Activated CD4-positive, CD25-positive, alpha-beta regulatory T cell treated with anti-CD3 and anti-CD28 coated beads, Interleukin-2, amount 50 U/mL, for 24 hours (primary cell): ENCODE data around the gene PXMP4.

ENCODE experiments used
- ATAC-seq, 2 donors: fragments of 150-1000 bp; cut with Tn5 transposase; one replicate each; pipeline ENCODE4 v1.10.0; 2021; ENCODE audit warnings: mild to moderate bottlenecking in 1 of 2, moderate library complexity in 1 of 2

Gene PXMP4

GRCh38 chr20:33667676-33668465 lies 52.2 kb downstream of the PXMP4 start:
- ATAC-seq, result peak; percentile 53 to 58

DNA sequence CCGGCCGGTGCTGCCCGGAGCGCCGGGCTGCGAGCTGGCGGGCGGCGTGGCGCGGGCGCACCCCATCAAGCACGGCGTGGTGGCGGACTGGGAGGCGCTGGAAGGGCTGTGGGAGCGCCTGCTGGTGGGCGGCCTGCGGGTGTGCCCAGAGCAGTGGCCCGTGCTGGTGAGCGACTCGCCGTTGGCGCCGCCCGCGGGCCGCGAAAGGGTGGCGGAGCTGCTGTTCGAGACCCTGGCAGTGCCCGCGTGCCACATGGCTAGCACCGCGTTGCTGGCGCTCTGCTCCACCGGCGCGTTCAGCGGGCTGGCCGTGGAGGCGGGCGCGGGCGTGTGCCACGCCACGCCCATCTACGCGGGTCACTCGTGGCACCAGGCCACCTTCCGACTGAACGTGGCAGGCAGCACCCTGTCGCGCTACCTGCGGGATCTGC lies 52.9 kb downstream of the PXMP4 start:
- peak; percentile 12 to 30 for ATAC-seq

DNA sequence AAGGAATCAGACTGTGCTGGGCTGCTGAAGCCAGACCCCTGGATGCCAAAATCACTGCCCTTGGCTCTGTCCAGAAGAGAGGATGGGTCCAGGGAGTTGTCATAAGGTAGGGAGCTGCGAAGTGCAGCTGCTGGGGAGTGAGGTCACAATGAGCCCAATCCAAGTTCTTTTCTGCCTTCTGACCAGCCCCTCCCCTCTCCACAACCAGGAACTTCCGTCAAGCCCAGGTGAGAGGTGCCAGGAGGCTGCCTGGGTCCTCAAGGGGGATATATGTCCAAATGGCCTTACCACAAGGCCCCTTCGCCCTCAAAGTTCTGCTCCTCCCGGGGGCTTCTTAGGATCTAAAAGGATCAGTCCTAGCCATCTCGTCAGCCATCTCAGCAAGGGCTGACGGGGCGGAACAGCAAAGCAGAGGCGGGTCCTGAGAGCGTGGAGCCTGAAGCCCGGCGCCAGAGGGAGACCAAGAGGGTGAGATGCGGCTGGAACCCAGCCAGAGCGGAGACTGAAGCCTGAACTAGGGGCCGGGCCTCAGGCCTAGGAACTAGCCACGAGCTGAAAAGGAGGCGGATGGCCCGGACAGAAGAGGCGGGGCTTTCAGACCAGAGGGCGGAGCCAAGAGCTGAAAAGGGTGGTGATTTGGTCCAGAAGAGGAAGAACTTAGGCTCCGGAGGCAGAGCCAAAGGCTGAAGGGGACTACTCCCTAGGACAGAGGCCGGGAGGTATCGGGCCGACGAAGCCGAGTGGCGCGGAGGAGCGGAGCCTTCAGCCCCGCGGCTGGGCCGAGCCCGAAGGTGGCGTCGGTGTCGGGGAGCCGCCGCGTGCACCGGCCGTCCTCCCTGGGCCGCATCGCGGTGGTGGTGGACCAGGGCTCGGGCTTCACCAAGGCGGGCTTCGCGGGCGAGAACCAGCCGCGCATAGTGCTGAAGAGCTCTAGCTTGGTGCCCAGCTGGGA lies 53.5 kb downstream of the PXMP4 start, which contains the start of gene ACTL10:
Gene ACTL10, plus strand, starts transcription at position 651 of the 952 bp plus-strand sequence. CDS start 555 bp downstream, outside the sequence.
- ATAC-seq, result peak; percentile 51 to 52

DNA sequence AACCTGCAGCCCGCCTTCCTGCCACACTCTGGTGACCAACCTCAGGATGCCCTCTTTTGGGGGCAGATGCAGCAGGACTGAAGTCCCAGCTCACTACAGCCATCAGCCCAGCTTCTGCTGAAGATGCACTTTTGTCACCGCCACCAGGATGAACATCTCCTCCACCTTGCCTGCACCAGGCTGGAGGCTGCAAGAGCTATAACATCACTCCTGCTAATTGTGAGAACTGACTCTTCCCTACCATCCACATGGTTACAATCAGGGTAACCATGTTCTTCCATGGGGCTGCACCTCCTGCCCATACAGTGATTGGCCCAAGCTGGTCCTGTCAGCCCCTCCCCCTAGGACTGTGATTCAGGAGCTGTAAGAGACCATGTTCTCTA lies 55.4 kb downstream of the PXMP4 start:
- no peak for ATAC-seq

- ATAC-seq, result no peak
Measured at GRCh38 chr20:33664085-33664761, 55.9 kb downstream of the PXMP4 start.

DNA sequence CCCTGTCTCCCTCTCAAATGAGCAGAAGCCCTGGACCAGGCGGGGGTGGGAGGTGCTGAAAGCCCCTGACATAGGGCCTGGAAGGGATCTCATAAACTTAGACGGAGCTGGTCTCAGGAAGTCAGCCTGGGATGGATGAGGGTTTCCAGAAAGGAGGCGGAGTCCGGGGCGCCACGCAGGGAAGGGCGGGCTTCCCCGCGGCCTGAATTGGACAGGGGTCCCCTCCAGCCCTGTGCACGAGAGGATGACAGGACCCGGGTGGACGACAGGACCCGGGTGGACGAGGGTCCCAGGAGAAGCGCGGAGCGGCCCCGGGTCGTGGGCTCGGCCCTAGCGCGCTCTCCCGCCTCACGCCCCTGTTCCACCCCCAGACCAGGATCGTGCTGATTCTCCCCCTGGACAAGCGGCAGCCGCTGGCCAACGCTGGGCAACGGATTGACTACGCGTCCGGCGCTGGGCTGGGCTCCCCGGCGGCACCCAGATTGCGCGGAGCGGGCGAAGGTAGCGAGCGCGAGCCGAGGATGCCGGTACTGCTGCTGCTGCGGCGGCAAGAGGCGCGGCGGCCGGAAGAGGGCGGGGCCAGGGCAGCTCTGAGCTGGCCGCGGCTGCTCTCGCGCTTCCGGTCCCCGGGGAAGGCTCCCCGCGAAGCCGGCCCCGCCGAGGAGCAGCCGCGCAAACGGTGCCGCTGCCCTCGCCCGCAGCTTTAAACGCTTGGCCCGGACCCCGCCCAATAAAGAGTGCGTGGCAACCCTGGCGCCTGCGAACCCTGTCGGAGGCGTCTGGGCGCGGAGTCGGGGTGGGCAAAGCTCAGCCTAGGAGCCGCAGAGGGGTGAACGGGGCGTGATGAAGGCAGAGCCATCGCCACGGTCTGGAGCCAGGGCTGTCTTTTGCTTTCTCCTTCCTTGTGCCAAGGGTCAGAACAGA lies 56.7 kb downstream of the PXMP4 start:
- peak; percentile 69 to 73 for ATAC-seq

DNA sequence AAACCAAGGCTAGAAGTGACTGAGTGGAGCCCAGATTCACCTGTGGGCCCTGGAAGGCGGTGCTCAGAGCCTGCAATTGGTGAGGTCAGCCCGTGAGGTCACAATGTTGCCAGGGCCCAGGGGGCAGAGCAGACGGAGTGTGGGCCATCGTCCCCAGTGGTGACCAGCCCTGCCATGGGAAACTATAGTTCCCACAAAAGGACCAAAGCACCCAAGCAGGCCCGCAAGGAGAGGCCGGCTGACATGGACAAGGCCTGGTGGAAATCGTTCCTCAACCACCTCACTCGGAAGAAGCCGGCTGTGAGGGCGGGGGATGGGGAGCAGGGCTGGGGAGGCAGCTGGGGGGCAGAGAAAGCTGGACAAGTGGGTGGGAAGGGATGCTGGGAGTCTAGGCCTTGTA lies 57.9 kb downstream of the PXMP4 start, which contains the start of gene C20orf144:
Gene C20orf144, plus strand, starts transcription at position 156 of the 400 bp plus-strand sequence. Its CDS starts 19 bp downstream, at position 175.
- ATAC-seq, result no peak

DNA sequence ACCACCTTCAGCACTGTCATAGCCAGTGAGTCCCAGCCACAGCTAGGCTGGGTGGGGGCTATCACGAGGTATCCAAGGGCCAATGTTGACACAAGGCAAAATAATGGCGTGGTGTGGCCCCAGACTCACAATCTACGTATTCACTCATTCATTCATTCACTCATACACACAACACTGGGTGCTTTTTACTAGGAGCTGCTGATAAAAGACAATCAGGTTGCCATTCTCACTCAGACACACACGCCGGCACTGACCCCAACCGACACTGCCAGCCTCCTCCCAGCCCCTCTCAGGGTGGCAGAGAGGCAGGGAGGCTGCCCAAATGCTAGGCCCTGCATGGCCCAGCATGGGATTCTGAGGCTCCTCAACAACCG lies 59.4 kb downstream of the PXMP4 start:
- no peak for ATAC-seq

- ATAC-seq, result no peak
Measured at GRCh38 chr20:33660035-33660684, 60.0 kb downstream of the PXMP4 start.

- no peak for ATAC-seq
Measured at GRCh38 chr20:33659341-33660034, 60.6 kb downstream of the PXMP4 start.

GRCh38 chr20:33658929-33659328 lies 61.2 kb downstream of the PXMP4 start:
- no peak for ATAC-seq

DNA sequence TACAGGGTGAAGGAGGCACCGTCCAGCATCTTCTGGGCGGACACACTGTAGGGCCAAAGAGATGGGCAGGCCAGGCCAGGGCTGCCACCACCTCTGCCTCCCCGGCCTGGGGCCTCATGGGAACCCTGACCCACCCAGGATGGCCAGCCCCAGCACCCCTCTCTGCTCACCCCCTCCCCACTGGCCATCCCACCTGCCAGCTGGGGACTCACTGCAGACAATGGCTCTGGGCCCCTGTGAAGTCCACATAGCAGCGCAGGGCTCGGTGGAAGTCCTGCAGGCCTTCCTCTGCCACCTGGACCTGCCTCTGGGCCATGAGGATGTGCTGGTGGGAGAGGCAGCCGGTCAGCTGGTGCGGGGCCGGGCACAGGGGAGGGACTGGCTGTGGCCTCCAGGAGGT lies 61.6 kb downstream of the PXMP4 start:
- ATAC-seq, result no peak

DNA sequence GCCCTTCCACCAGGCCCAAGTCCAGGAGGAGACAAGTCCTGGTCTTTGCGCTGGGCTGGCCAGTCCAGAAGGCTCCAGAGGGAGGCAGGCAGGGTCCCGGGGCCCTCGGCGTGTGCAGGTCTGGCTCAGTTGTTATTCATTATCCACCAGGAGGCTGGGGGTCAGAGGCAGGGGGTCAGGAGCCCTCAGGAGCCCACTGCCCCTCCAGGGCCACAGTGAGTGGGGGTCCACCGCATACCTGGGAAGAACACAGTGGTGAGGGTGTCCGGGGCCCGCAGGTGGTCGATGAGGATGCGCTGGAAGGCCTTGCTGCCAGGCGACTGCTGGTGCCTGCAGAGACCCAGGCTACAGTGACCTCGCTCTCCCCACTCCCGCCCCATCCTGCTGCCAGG lies 62.4 kb downstream of the PXMP4 start:
- ATAC-seq, result no peak

GRCh38 chr20:33656783-33657703 lies 63.1 kb downstream of the PXMP4 start:
- no peak for ATAC-seq

DNA sequence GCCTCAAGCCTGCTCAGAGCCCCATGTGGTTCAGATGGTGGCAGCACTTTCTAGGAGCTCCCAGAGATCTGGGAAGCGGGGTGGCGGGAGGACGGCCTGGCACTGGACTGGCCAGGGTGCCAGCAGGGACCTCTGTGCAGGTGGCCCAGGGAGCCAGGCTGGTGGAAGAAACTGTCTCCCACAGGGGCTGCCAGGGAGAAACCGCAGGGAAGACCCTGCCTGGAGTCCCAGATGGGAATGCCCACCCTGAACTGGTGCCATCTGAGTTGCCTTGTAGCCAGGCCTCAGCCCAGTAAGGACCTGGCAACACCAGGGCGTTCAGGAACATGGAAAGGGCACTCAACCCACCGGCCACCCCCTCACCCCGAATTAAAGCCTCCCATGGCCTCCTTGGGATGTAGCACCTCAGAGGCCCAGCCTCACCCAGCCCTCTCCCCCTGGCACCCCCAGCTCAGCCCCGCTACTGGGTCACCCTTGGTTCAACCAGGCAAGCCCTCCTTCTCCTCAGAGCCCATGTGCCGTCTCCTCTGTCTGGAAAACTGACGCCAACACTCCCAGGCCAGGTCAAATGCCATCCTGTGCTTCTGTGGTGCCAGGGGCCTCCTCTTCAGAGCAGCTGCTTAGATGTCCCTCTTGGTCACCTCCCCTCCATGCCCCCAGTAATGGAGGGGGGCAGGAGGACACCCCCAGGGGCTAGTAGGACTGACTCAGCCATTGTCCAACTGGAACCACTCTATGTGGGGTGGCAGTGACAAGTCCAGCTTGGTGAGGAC lies 63.9 kb downstream of the PXMP4 start:
- no peak for ATAC-seq

- no peak for ATAC-seq
Measured at GRCh38 chr20:33655164-33655563, 64.9 kb downstream of the PXMP4 start.

GRCh38 chr20:33654680-33655161 lies 65.4 kb downstream of the PXMP4 start:
- ATAC-seq, result no peak

- ATAC-seq, result no peak
Measured at GRCh38 chr20:33653900-33654596, 66.1 kb downstream of the PXMP4 start.
